Left forelimb (tissue), 1 donor: Measurements from ENCODE around the gene LTBP1.
"Not testable (repeated sequence)": the region's sequence is repeated elsewhere in the genome, so short reads cannot be mapped to it uniquely, and the experiment has no call there.

ENCODE experiments used
- DNase-seq: peaks from one replicate; pipeline ENCODE4 v3.0.0-alpha.2; 2018; ENCODE audit warnings: low spot score

LTBP1 gene

DNA sequence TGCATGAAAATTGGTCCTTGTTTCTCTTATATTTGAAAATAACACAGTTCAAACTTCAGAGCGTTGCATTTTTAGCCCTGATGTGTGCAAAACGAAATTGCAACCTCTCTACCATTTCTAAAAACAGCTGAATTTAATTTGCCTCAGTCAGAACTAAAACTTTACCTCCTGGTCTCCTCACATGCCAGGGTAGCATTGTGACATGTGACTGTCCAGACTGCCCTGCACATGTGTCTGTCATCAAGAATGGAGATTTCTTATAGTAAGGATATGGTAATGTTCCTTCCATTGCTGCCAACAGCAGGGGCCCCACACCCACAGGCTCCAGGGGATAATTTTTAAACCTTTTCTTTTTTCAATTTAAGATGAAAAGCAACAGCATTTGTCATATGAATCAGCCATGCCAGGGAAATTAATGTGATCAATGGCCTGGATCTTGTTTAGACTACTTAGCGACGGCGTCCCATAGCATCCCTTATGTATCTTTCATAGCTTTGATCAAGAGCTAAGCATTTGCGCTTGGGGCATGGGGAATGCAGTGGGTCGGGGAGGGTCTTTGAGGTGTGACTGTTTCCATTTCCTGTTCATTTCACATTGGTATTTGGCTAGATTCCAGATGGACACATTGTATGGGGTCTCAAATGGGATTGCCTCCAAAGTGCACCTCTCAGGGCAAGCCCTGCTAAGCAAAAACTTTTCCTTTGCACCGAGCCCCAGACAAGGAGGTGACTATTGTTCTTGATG is 437.3 kb downstream of the LTBP1 start:
- no peak for DNase-seq

DNA sequence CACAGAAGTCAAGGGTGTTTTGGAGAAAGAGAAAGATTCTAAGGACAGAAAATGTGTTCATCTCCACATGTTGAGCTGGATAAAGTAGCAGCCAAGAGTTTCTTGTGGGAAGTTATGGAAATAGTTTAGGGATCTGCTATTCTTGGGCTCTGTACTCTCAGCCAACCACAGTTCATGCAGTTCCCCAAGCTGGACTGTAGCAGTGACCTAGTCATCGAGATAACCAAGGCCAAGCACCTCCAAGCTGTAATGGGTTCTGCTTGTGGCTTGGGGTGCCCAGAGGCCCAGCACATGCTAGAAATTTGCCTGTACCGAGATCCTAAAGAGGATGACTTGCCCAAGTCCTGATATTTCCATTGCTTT is 437.8 kb downstream of the LTBP1 start:
- DNase-seq = no peak

DNA sequence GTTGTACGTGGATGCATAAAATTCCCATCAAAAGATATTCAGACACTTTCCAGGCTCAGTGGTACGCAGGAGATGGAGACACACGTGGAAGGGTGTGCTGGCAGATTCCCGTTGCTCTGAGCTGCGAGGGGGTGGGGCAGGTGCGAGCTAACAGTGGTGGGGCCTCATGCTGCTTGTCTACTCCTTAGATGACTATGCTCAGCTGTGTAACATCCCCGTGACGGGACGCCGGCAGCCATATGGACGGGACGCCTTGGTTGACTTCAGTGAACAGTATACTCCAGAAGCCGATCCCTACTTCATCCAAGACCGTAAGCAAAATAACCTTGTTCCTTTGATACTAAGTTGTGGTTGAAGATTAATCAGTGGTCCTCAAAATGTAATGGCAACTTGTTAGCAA is 442.2 kb downstream of the LTBP1 start:
- no peak for DNase-seq

DNA sequence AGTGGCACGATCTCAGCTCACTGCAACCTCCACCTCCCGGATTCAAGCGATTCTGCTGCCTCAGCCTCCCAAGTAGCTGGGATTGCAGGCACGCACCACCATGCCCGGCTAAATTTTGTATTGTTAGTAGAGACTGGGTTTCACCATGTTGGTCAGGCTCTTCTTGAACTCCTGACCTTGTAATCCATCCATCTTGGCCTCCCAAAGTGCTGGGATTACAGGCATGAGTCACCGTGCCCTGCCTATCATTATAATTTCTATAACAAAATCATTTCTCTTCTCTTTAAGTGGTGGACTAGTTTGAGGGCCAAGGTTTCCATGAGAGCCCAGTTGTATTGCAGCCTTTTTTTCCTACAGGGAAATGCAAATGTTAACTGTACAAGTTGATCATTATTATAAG is 442.9 kb downstream of the LTBP1 start:
- DNase-seq = not testable (repeated sequence)

- DNase-seq = no peak
These were observed 444.9 kb downstream of the LTBP1 start for GRCh38 chr2:33391529-33392255.

GRCh38 chr2:33392366-33392765 is 445.6 kb downstream of the LTBP1 start:
- no peak for DNase-seq

DNA sequence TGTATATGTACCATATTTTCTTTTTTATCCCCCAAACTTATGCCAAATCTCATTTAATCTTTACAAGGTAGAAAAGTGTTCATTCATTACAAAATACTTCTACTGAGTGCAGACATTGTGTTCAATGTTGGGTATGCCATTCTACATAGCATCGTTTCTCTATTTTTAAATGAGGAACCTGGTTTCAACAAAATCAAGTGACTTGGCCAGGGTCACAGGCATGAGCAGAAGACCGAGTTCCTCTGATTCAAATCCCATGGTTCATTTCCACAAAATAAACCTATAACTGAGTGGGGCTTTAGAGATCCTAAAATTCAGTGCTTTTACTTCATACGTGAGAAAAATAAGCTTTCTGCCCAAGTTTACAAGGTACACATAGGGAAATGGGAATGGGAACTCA is 448.3 kb downstream of the LTBP1 start:
- DNase-seq = no peak

DNA sequence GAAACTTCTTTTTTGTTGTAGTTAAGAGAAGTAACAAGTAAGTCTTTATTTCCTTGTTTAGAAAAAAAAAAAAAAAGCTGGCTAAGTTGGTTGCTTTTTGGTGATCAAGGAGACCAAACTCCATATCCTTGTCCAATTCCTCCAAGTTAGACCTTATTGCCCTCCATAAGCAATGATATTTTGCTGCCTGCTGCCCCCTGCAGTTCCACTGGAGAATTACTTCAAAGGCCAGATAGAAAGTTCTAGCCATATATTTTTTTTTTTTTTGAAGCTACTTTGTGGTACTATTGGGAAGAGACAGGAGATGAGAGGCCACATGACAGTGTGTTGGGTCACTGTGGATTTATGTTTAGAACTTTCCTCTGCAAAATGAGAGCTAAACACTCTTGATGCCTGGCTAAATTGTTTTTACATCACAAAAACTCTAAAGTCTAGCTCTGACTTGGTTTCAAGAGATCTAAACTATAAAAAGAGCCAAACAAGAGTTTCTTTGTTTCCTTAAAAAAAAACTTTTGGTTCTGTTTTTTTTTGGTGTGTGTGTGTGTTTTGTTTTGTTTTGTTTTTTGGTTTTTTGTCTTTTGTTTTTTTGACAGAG is 449.0 kb downstream of the LTBP1 start:
- no peak for DNase-seq

- DNase-seq = no peak
These were observed 457.6 kb downstream of the LTBP1 start for GRCh38 chr2:33404321-33404720.

DNA sequence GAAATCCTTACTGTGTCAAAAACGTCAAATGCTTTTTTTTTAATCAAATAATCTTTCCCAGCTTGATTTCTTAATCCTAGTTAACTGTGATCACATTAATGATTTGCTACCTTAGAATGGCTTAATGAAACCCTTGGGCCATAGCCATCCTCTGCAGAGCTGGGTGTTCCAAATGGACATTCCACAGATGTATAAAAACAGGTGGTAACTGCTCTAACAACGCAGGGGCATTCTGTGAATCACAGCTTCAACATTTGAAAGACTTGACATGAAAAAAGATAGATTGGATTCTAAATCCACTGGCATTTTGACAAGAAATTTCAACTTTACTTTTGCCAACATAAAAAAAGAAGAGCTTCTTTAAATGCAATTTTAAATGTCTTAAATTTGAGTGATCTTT is 459.9 kb downstream of the LTBP1 start:
- DNase-seq = no peak

GRCh38 chr2:33408109-33408508 is 461.4 kb downstream of the LTBP1 start:
- no peak for DNase-seq

GRCh38 chr2:33409417-33409955 is 462.7 kb downstream of the LTBP1 start:
- DNase-seq = no peak

DNA sequence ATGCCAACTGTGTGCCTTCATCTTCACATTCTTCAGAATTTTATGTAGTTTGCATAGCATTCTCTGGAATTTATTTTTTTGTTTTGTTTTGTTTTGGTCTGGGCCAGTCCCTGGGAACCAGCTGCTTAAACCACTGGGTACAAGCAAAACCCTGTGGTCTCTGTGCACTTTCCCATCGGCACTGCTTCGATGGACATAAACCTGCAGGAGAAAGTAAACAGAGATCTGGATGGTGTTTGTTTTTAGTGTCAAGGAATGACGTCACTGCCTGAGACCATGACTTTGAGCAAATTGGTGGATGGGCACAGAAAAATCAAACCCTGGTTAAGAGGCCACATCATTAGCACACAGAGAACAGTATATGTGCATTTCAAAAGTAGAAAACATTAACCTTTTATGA is 465.0 kb downstream of the LTBP1 start:
- DNase-seq = no peak

DNA sequence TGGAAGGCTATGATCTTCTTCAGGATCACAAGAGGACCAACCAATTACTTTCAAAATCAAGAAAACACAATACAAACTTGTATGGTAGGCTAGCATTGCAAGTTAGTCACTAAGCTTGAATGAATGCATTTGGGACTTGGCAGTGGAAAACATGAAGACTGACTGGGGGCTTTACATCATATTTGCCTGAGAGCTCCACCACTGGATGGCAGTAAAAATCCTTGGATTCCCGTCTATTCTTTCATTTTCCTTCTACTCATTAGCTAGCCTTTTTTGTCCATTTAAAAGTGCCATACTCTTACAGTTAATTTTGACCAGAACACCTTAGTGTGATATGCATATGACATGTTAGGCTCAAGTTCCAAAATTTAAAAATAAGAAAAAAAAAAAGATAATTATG is 466.2 kb downstream of the LTBP1 start:
- no peak for DNase-seq

- DNase-seq = no peak
These were observed 472.9 kb downstream of the LTBP1 start for GRCh38 chr2:33419581-33420200.

- DNase-seq = no peak
These were observed 474.0 kb downstream of the LTBP1 start for GRCh38 chr2:33420726-33421125.

DNA sequence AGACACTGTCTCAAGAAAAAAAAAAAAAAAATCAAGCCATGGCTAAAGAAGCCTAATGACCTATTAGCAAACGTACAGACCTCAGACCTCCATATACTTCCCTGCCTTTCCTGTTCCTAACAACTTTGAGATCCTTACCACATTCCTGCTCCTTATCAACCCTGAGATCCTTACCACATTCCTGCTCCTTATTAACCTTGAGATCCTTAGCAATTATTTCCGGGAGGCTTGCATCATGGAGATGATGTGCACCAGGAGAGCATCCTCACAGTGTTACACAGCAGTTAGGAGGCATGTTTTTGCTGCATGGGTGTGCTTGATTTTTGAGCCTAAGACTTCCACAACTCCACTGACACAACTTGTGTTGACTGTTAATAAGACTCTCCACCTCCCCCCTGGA is 475.1 kb downstream of the LTBP1 start:
- no peak for DNase-seq

GRCh38 chr2:33425161-33425560 is 478.4 kb downstream of the LTBP1 start:
- no peak for DNase-seq

DNA sequence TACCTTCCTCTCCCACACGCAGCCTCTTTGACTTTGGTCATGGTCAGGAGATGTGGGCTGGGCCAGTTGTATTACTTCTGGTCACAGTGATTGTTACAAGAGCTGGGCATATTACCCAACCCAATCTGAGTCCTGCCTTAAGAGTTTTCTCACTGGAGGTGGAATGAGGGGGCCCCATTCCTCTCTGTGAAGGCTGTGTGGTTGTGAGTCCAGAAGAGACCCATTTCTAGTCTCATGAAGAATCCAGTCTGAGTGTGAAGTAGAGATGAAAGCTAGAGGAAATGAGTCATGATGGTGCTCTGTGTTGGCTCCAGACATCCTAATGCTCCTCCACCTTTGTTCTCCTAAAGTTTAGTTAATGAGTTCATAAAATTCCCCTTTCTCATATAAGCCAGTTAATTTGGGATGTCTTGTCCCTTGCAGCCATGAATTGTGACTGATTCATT is 478.9 kb downstream of the LTBP1 start:
- no peak for DNase-seq

DNA sequence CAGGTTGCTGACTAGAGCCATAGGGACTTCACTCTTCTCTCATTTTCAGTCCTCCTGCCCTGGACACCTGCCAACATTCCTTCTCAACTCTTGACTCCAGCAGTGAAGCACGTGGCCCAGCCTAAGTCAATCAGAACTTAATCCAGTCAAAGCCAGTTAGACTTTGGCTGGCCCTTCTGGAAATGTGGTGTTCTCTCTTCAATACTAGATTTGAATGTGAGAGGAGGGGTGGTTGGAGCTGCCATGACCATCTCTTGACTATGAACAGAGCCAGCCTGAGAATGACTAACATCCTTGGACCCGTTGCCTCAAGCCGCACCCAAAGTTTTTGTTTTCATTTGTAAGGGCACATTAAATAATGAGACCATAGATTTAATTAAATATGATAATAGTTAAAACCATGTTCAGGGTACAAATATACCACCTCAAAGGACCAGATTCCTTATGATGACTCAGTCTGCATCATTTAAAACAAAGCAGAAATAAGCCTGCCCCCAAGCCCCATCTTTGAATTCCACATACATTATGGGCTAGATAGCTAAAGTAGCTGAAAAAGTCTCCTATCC is 480.0 kb downstream of the LTBP1 start:
- DNase-seq = no peak

- DNase-seq = no peak
These were observed 483.3 kb downstream of the LTBP1 start for GRCh38 chr2:33430077-33430476.

DNA sequence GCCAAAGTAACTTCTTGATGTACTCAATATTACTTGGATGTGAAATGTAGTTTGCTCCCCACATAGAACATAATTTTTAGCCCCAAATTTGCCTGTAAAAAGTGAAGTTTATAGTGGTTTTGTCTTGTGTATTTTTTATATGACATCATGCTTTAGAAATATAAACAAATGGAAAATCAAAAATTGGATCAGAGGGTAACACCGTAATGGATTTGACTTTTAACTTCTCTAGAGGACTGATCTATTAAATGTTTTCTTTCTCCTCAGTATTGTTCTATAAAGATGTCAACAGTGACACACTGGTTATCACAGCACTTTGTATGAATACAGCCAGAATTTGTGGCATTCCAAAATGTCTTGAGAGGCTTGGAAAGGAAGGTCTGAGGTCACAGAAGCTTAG is 484.1 kb downstream of the LTBP1 start:
- no peak for DNase-seq
